C4-2B (cell line): ENCODE results near the gene ITPKB.

Source experiments
- CTCF ChIP-seq: fragments of 450-650 bp; conservative IDR thresholded peaks from 2 replicates; pipeline ENCODE4 v1.5.1; 2017; ENCODE audit warnings: mild to moderate bottlenecking
- ZFX ChIP-seq: fragments of 450-650 bp; IDR thresholded peaks from 2 replicates; pipeline ENCODE4 v1.6.1; 2017

GRCh38 chr1:226634611-226635246 is 104.4 kb downstream of the ITPKB start:
- TF ChIP-seq CTCF (no peak), ZFX (no peak)
